Suprapubic skin (tissue), 4 donors: Measurements from ENCODE around the gene ATG2A.

Experiments
- EP300 ChIP-seq: sonication (generic); formaldehyde crosslinking; IDR thresholded peaks from one replicate; pipeline ENCODE4 v1.6.1; 2017; ENCODE audit warnings: antibody characterized with exemption
- POLR2A ChIP-seq, 2 donors: fragments of 450-650 bp; IDR thresholded peaks; one replicate each; pipeline ENCODE4 v1.6.1; 2017; ENCODE audit warnings: antibody characterized with exemption in 2 of 2, mild to moderate bottlenecking in 2 of 2, moderate library complexity in 2 of 2
- POLR2AphosphoS5 ChIP-seq, 3 donors: sonication (generic); formaldehyde crosslinking; IDR thresholded peaks; one replicate each; pipeline ENCODE4 v1.6.1; 2017; ENCODE audit warnings: antibody characterized with exemption in 3 of 3
- TF ChIP-seq, protein P1 (sequence below), 2 donors: fragments of 200-600 bp in 1 of 2; fragments of 450-650 bp in 1 of 2; sonication (generic) in 1 of 2; IDR thresholded peaks; one replicate each; pipeline ENCODE4 v1.5.1; 2016 to 2019; ENCODE audit warnings: antibody characterized with exemption in 2 of 2, mild to moderate bottlenecking in 1 of 2, moderate library complexity in 1 of 2

DNA sequence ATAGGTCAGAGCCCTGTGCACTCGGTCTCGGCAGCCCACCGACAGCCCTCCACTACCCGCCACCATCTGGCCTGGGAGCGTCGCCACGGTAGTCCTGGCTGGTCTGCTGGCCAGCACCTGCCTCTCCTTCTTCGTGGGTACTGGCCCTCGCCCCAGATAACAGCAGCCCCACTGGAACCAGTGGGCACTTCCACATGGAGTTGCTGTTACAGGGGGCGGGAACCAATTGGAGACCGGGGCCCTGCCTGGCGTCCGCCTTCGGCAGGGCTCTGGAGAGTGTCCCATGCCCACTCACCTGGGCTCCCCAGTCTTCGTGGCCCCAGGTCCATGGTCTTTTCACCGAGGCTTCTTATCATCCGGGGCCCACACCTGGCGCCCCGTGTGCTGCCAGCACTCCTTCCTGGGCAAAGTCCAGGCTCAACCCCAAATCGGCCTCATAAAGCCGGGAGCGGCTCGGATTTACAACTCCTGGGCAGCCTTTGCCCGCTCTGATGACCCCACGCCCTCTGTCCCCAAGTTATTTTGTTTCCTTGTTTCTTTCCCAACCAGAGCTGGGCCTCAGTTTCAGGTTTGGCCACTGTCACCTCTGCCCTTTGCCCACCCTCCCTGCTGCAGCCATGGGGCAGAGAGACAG, 25.7 kb downstream of the ATG2A start:
- TF ChIP-seq POLR2A (IDR thresholded peaks at IDR 0.05) = no peak
- TF ChIP-seq, protein P1, sequence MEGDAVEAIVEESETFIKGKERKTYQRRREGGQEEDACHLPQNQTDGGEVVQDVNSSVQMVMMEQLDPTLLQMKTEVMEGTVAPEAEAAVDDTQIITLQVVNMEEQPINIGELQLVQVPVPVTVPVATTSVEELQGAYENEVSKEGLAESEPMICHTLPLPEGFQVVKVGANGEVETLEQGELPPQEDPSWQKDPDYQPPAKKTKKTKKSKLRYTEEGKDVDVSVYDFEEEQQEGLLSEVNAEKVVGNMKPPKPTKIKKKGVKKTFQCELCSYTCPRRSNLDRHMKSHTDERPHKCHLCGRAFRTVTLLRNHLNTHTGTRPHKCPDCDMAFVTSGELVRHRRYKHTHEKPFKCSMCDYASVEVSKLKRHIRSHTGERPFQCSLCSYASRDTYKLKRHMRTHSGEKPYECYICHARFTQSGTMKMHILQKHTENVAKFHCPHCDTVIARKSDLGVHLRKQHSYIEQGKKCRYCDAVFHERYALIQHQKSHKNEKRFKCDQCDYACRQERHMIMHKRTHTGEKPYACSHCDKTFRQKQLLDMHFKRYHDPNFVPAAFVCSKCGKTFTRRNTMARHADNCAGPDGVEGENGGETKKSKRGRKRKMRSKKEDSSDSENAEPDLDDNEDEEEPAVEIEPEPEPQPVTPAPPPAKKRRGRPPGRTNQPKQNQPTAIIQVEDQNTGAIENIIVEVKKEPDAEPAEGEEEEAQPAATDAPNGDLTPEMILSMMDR (IDR thresholded peaks at IDR 0.05) = no peak
- no peak for TF ChIP-seq POLR2AphosphoS5 (IDR thresholded peaks at IDR 0.05)
- no peak for TF ChIP-seq EP300
